GM19438 (cell line): ENCODE measurements around the gene ADGRF1.
"Not testable (repeated sequence)": the region's sequence is repeated elsewhere in the genome, so short reads cannot be mapped to it uniquely, and the experiment has no call there.

Experiments used
- ATAC-seq: cut with Tn5 transposase; IDR thresholded peaks from one replicate; pipeline ENCODE4 v1.9.1; 2021; ENCODE audit warnings: low read depth; ENCODE audit not compliant: unreplicated experiment

ADGRF1 gene

GRCh38 chr6:47027315-47027714, 14.8 kb downstream of the ADGRF1 start:
- ATAC-seq, result no peak

GRCh38 chr6:47026679-47027078, 15.5 kb downstream of the ADGRF1 start:
- ATAC-seq, result no peak

- ATAC-seq, result no peak
Observed at GRCh38 chr6:47023573-47023972, 18.6 kb downstream of the ADGRF1 start.

GRCh38 chr6:47022191-47022590, 19.9 kb downstream of the ADGRF1 start:
- ATAC-seq, result no peak

GRCh38 chr6:47019941-47020340, 22.2 kb downstream of the ADGRF1 start:
- ATAC-seq, result no peak

GRCh38 chr6:47016909-47017308, 25.2 kb downstream of the ADGRF1 start:
- no peak for ATAC-seq

- ATAC-seq, result no peak
Observed at GRCh38 chr6:47016261-47016660, 25.9 kb downstream of the ADGRF1 start.

- ATAC-seq, result no peak
Observed at GRCh38 chr6:47014401-47014800, 27.7 kb downstream of the ADGRF1 start.

GRCh38 chr6:47009583-47009982, 32.5 kb downstream of the ADGRF1 start:
- no peak for ATAC-seq

GRCh38 chr6:47008397-47008763, 33.8 kb downstream of the ADGRF1 start:
- no peak for ATAC-seq

- no peak for ATAC-seq
Observed at GRCh38 chr6:47007657-47008396, 34.3 kb downstream of the ADGRF1 start.

- ATAC-seq, result no peak
Observed at GRCh38 chr6:47005486-47005885, 36.6 kb downstream of the ADGRF1 start.

- no peak for ATAC-seq
Observed at GRCh38 chr6:47004463-47004862, 37.7 kb downstream of the ADGRF1 start.

- no peak for ATAC-seq
Observed at GRCh38 chr6:47000842-47001241, 41.3 kb downstream of the ADGRF1 start.

- ATAC-seq, result no peak
Observed at GRCh38 chr6:46998436-46999017, 43.6 kb downstream of the ADGRF1 start.

- no peak for ATAC-seq
Observed at GRCh38 chr6:46997646-46998045, 44.5 kb downstream of the ADGRF1 start.

GRCh38 chr6:46996860-46997641, 45.1 kb downstream of the ADGRF1 start:
- no peak for ATAC-seq

GRCh38 chr6:46994933-46995332, 47.2 kb downstream of the ADGRF1 start:
- no peak for ATAC-seq

- no peak for ATAC-seq
Observed at GRCh38 chr6:46993846-46994245, 48.3 kb downstream of the ADGRF1 start.

- ATAC-seq, result not testable (repeated sequence)
Observed at GRCh38 chr6:46992391-46992790, 49.7 kb downstream of the ADGRF1 start.

- not testable (repeated sequence) for ATAC-seq
Observed at GRCh38 chr6:46990818-46991510, 51.2 kb downstream of the ADGRF1 start.
